DND-41 (cell line): ENCODE measurements around the gene AFAP1L1.

Source experiments
- ATAC-seq: fragments of 200-7000 bp; cut with Tn5 transposase; 3 replicates; pipeline ENCODE4 v1.9.1; 2021; ENCODE audit warnings: low read depth; ENCODE audit not compliant: insufficient read depth
- DNase-seq: peaks from one replicate; pipeline ENCODE4 v3.0.0-alpha.2; 2020
- H2AFZ ChIP-seq: 2 replicates; pipeline ENCODE4 v1.6.0; 2012; ENCODE audit warnings: low read depth, low read length
- H3K27ac ChIP-seq: 2 replicates; pipeline ENCODE4 v1.5.1; 2012; ENCODE audit warnings: low read length, inconsistent platforms
- H3K27me3 ChIP-seq: fragments of 200-600 bp; sonication (generic); 2 replicates; pipeline ENCODE4 v1.6.0; 2012; ENCODE audit warnings: low read length, mild to moderate bottlenecking, inconsistent platforms; ENCODE audit not compliant: insufficient read depth, poor library complexity
- H3K36me3 ChIP-seq: 2 replicates; pipeline ENCODE4 v1.5.1; 2012; ENCODE audit warnings: low read length, inconsistent platforms; ENCODE audit not compliant: insufficient read depth
- H3K4me1 ChIP-seq: 2 replicates; pipeline ENCODE4 v1.5.1; 2012; ENCODE audit warnings: mild to moderate bottlenecking, low read length; ENCODE audit not compliant: insufficient read depth
- H3K4me2 ChIP-seq: 2 replicates; pipeline ENCODE4 v1.6.0; 2012; ENCODE audit warnings: mild to moderate bottlenecking, moderate library complexity, low read length, inconsistent platforms; ENCODE audit not compliant: insufficient read depth
- H3K4me3 ChIP-seq, 2 experiments: fragments of 200-600 bp in 1 of 2; shearing (Covaris generic) in 1 of 2; 2 replicates each; pipeline ENCODE4 v1.5.1; 2012 to 2016; ENCODE audit warnings: inconsistent platforms in 2 of 2, low read length in 2 of 2, mild to moderate bottlenecking in 2 of 2, low read depth in 1 of 2, moderate library complexity in 1 of 2
- H3K79me2 ChIP-seq: 2 replicates; pipeline ENCODE4 v1.6.0; 2012; ENCODE audit warnings: low read length, inconsistent platforms; ENCODE audit not compliant: insufficient read depth
- H3K9ac ChIP-seq: 2 replicates; pipeline ENCODE4 v1.6.0; 2012; ENCODE audit warnings: low read depth, mild to moderate bottlenecking, inconsistent platforms, low read length, moderate library complexity
- H3K9me3 ChIP-seq: 2 replicates; pipeline ENCODE4 v1.5.1; 2012; ENCODE audit warnings: low read length, moderate library complexity, mild to moderate bottlenecking, inconsistent platforms; ENCODE audit not compliant: insufficient read depth, severe bottlenecking
- H4K20me1 ChIP-seq: 2 replicates; pipeline ENCODE4 v1.6.0; 2012; ENCODE audit warnings: low read length; ENCODE audit not compliant: insufficient read depth
- CTCF ChIP-seq: IDR thresholded peaks from 2 replicates; pipeline ENCODE4 v1.5.1; 2012; ENCODE audit warnings: borderline replicate concordance, low read length, moderate library complexity, mild to moderate bottlenecking; ENCODE audit not compliant: poor library complexity, severe bottlenecking; ENCODE audit errors: extremely low read depth
- EZH2 ChIP-seq: IDR thresholded peaks from 3 replicates; pipeline ENCODE4 v1.6.1; 2012; ENCODE audit warnings: borderline replicate concordance, low read depth, mild to moderate bottlenecking, moderate library complexity, low read length, inconsistent platforms; ENCODE audit not compliant: severe bottlenecking

The AFAP1L1 gene

DNA sequence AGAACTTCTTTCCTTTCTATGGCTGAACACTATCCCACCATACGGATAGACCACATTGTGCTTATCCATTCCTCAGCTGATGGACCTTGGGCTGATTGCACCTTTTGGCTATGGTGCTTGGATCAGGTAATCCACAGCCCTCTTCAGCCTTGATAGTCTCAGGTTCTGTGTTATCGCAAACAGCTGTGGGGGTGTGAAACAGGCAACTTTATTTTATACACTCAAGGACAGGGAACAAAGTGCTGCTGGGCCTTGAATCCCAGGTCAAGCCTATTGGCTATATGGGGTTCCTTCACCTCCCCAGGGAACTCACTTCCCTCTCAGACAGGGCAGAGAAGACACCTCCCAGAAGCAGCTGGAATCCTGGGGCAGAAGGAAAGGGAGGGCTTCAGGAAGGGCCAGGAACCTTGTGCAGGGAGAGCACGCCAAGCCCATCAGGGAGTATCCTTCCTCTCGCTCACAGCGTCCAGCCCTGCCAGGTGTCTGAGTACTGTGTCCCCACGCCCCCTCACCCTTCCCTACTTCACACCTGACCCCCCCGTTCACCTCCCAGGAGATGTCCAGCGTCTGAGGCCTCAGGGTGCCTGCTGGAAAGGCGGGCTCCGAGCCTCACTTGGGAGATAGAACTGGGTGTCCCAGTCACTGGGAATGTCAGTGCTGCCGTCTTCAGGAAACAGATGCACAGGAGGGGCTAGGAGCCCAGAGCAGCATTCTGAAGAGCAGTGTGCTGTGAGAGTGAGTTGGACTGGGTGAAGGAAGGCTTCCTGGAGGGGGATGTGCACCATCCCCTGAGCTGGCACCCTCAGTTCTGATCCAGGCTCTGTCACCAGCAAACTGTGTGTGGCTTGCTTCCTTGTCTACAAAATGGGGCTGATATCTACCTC is 32.8 kb downstream of the AFAP1L1 start:
- no peak for DNase-seq
- TF ChIP-seq CTCF: no peak
- no peak for TF ChIP-seq EZH2
- Histone ChIP-seq H2AFZ (no peak overlapping the region), H3K36me3 (no peaks in the 10 kb centered on the region), H3K9me3 (no peaks in the 10 kb centered on the region), H3K27ac (no peak overlapping the region), H3K27me3 (no peaks in the 10 kb centered on the region), H3K4me1 (no peaks in the 10 kb centered on the region), H3K4me3 (no peak overlapping the region), H3K79me2 (no peaks in the 10 kb centered on the region), H4K20me1 (no peaks in the 10 kb centered on the region), H3K4me2 (no peak overlapping the region), H3K9ac (no peak overlapping the region)
- ATAC-seq: no peak

DNA sequence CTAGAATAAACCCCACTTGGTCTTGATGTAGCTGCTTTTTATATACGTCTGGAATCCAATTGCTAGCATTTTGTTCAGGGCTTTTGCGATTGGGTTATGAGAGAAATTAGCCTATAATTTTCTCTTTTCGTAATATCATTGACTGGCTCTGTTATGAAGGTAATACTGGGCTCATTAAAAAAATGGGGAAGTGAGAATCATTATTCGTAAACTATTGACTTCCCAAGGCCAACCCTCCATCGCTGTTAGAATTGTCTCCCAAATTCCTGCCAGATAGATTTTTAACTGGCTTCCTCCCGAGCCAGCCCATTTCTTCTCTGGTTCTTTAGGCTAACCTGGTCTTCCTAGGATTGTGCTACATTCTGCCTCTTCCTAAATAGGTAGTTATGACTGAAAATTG is 37.7 kb downstream of the AFAP1L1 start:
- Histone ChIP-seq H3K27ac (no peak overlapping the region), H3K27me3 (no peaks in the 10 kb centered on the region), H3K4me1 (no peaks in the 10 kb centered on the region; the same call in 1 of the 2 replicates), H2AFZ (no peak overlapping the region), H3K79me2 (no peaks in the 10 kb centered on the region), H3K9ac (no peak overlapping the region), H3K36me3 (no peaks in the 10 kb centered on the region), H3K4me2 (no peak overlapping the region), H3K9me3 (no peaks in the 10 kb centered on the region), H3K4me3 (no peak overlapping the region), H4K20me1 (no peaks in the 10 kb centered on the region)
- ATAC-seq (no peak), DNase-seq (no peak)
- TF ChIP-seq CTCF (no peak), EZH2 (no peak)

DNA sequence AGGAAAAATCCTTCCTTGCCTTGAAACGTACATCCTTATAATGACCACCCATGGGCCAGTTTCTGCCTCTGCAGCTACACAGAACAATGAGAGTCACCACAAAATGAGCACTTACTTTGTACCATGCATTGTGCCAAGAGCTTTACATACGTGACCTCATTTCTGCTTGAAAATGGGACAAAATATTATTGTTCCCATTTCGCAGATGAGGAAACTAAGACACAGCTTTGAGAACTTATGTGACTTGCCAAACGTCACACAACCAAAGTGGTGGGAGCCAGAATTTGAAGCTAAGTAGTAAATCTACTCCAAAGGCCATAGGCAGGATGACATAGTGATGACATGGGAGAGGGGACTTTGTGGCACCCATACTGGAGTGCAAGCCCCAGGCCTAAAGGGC is 38.8 kb downstream of the AFAP1L1 start:
- Histone ChIP-seq H2AFZ (no peak overlapping the region), H4K20me1 (no peaks in the 10 kb centered on the region), H3K4me2 (no peak overlapping the region), H3K4me1 (no peaks in the 10 kb centered on the region; the same call in 1 of the 2 replicates), H3K27me3 (no peaks in the 10 kb centered on the region), H3K4me3 (no peak overlapping the region), H3K9me3 (no peaks in the 10 kb centered on the region), H3K9ac (no peak overlapping the region), H3K36me3 (no peaks in the 10 kb centered on the region), H3K27ac (no peak overlapping the region), H3K79me2 (no peaks in the 10 kb centered on the region)
- TF ChIP-seq EZH2 (no peak), CTCF (no peak)
- ATAC-seq (no peak), DNase-seq (no peak)
